ENCODE measurements around the gene NBPF9.
"Not testable (repeated sequence)": the region's sequence is repeated elsewhere in the genome, so short reads cannot be mapped to it uniquely, and the experiment has no call there.

DNA sequence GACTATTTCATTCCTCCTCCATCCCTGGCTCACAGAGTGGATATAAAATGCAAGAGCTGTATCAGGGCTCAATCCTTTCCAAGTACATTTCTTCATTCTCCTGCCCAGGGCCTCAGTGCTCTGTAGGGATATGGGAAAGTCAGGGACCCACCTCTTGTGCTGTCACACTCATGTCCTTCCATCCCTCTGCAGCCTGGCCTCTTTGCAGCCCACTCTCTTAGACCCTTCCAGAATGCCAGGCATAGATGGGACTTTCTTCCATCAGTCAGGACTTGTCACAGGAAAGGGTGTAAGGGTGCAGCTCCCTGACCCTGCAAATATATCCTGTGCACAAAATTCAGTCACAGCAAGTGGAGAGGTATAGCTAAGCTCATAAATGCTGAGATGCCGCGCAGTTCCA, 86.7 kb downstream of the NBPF9 start:
- TF ChIP-seq, protein P1, sequence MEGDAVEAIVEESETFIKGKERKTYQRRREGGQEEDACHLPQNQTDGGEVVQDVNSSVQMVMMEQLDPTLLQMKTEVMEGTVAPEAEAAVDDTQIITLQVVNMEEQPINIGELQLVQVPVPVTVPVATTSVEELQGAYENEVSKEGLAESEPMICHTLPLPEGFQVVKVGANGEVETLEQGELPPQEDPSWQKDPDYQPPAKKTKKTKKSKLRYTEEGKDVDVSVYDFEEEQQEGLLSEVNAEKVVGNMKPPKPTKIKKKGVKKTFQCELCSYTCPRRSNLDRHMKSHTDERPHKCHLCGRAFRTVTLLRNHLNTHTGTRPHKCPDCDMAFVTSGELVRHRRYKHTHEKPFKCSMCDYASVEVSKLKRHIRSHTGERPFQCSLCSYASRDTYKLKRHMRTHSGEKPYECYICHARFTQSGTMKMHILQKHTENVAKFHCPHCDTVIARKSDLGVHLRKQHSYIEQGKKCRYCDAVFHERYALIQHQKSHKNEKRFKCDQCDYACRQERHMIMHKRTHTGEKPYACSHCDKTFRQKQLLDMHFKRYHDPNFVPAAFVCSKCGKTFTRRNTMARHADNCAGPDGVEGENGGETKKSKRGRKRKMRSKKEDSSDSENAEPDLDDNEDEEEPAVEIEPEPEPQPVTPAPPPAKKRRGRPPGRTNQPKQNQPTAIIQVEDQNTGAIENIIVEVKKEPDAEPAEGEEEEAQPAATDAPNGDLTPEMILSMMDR (IDR thresholded peaks at IDR 0.05; ENCODE audit: low read depth, low read length, poor library complexity, severe bottlenecking), result not testable (repeated sequence)
- not testable (repeated sequence) for TF ChIP-seq EZH2phosphoT487 (IDR thresholded peaks at IDR 0.05; ENCODE audit: borderline replicate concordance, low read length)
